GM19438 (cell line): Measurements from ENCODE around the gene GABRE.
"Not testable (repeated sequence)": the region's sequence is repeated elsewhere in the genome, so short reads cannot be mapped to it uniquely, and the experiment has no call there.

Source experiments
- ATAC-seq: cut with Tn5 transposase; IDR thresholded peaks from one replicate; pipeline ENCODE4 v1.9.1; 2021; ENCODE audit warnings: low read depth; ENCODE audit not compliant: unreplicated experiment

The GABRE gene

DNA sequence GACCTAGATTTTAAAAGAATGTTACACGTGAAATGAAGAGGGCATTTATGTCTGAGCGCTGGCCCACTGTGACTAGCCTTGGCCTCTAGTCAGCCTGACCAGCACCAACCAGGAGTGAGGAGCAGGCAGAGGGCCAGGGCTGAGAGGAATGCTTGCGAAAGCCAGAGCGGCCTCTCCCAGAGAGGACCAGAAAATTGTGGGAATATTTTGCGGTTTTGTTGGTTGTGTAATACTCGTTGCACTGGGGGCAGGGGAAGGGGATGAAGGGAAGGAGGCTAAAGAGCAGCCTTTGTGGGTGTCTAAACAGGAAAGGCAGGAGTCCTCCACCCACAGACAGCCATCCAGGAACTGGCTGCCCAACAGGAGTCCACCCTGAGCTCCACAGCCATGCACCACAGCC, 3.8 kb downstream of the GABRE start:
- no peak for ATAC-seq

- no peak for ATAC-seq
Measured at GRCh38 chrX:151970027-151970426, 4.4 kb downstream of the GABRE start.

GRCh38 chrX:151966236-151966635, 8.2 kb downstream of the GABRE start:
- no peak for ATAC-seq

DNA sequence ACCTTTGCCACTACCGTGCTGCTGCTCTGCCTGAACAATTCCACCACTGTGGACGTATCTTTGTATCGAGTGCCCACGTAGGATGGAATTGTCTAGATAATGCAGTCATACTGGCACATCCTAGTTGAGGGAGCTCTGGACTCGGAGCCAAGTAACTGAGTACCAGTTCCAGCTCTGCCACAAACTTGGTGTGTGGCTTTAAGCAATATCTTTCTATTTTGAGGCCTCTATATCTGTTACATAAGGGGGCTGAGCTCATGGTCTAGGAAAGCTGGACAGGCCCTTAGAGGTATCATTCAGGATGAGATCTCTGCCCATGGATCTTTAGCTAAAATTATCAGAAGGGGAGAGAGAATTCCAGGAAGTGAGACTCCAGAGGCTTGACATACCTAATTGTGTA, 12.4 kb downstream of the GABRE start:
- no peak for ATAC-seq

- ATAC-seq: no peak
Measured at GRCh38 chrX:151958101-151958500, 16.4 kb downstream of the GABRE start.

DNA sequence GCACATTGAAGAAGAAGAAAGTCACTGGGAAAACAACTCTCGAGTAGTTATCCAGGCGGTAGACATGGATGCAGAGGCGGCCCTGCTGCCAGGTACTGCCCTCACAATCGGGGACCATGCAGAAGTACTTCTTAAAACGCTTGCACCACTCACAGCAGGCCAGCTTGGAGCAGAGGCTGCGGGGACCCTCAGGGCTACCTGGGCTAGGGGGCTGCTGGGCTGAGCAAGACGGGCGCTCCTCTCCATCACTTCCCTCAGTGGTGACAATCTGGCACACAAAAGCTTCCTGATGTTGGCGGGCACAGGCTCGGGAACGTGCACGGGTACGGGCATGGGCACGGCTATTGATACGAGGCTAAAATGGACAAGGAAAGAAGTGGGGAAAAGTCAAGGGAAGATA, 19.7 kb downstream of the GABRE start:
- no peak for ATAC-seq

- ATAC-seq: no peak
Measured at GRCh38 chrX:151938172-151938571, 36.3 kb downstream of the GABRE start.

GRCh38 chrX:151935358-151935757, 39.1 kb downstream of the GABRE start:
- ATAC-seq: no peak

- ATAC-seq: no peak
Measured at GRCh38 chrX:151929126-151929525, 45.4 kb downstream of the GABRE start.

DNA sequence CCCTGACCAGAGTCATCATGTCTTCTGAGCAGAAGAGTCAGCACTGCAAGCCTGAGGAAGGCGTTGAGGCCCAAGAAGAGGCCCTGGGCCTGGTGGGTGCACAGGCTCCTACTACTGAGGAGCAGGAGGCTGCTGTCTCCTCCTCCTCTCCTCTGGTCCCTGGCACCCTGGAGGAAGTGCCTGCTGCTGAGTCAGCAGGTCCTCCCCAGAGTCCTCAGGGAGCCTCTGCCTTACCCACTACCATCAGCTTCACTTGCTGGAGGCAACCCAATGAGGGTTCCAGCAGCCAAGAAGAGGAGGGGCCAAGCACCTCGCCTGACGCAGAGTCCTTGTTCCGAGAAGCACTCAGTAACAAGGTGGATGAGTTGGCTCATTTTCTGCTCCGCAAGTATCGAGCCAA, 50.8 kb downstream of the GABRE start:
- no peak for ATAC-seq

- ATAC-seq: no peak
Measured at GRCh38 chrX:151922692-151923091, 51.8 kb downstream of the GABRE start.

DNA sequence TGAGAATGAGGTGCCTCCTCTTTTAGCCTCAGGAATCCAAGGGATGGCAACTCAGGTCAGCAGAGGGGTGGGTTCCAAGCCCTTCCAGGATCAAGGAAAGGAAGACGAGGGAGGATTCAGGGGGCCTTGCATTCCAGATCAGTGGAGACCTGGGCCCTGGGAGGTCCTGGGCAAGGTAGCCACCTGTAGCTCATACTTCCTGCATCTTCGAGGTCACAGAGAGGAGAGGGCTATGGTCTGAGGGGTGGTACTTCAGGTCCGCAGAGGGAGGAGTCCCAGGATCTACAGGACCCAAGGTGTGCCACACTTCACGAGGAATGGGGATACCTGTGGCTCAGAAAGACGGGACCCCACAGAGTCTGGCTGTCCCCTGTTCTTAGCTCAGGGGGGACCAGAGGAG, 52.6 kb downstream of the GABRE start:
- ATAC-seq: no peak

DNA sequence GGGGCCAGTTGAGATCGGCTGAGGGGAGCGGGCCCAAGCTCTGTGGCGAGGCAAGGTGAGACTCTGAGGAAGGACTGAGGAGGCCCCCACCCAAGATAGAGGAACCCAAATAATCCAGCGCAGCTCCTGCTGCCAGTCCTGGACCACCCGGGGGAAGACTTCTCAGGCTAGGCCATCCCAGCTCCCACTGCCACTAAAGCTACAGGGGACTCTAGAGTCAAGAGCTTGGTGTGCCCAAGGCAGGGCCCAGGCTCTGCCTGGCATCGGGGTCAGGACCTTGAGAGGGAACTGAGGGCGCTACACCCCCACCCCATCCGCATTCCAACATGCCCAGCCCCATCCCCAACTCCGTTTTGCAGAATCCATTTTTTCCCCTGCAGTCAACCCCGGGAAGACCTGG, 53.2 kb downstream of the GABRE start:
- ATAC-seq: no peak

- no peak for ATAC-seq
Measured at GRCh38 chrX:151920530-151920929, 53.9 kb downstream of the GABRE start.

- ATAC-seq: no peak
Measured at GRCh38 chrX:151920101-151920500, 54.4 kb downstream of the GABRE start.

DNA sequence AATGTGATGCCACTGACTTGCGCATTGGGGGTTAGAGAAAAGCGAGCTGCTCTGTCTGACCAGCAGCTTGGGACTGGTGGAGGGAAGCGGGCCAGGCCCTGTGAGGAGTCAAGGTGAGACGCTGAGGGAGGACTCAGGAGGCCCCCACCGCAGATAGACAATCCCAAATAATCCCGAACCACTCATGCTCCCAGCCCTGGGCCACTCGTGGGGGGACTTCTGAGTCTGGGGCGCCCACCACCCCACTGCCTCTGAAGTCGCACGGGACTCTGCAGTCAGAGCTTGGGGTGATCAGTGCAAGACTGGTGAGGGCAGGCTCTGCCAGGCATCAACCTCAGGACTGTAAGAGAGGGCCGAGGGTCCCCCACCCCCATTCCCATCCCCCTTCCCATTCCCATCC, 54.9 kb downstream of the GABRE start:
- no peak for ATAC-seq

- not testable (repeated sequence) for ATAC-seq
Measured at GRCh38 chrX:151918736-151919135, 55.7 kb downstream of the GABRE start.

DNA sequence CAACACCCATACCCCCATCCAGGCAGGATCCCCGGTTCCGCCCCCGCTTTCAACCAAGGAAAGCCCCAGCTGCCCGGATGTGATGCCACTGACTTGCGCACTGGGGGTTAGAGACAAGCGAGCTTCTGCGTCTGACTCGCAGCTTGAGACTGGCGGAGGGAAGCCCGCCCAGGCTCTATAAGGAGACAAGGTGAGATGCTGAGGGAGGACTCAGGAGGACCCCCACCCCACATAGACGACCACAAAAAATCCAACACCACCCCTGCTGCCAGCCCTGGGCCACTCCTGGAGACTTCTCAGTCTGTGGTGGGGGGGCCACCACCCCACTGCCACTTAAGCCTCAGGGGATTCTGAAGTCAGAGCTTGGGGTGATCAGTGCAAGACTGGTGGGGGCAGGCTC, 61.7 kb downstream of the GABRE start, which contains the start of gene MAGEA4:
Gene MAGEA4 (plus strand): TSS at position 110 of the 400 bp plus-strand sequence. CDS start 10,776 bp downstream, outside the sequence.
- ATAC-seq: no peak

DNA sequence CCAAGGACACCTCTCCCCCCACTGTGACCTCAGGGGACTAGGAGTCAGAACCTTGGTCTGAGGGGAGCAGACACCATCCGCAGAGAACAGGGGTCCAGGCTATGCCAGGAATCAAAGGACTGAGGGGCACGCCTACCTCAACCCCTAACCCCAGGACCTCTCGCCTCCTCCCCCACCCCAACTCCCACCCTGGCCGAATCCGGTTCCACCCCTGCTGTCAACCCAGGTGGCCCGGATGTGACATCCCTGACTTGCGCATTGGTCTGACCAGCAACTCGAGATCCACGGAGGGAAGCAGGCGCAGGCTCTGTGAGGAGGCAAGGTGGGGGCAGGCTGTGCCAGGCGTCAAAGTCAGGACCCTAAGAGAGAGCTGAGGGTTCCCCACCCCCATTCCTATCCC, 62.3 kb downstream of the GABRE start:
- ATAC-seq: no peak

GRCh38 chrX:151904989-151905388, 69.5 kb downstream of the GABRE start:
- no peak for ATAC-seq
